Astrocyte of the spinal cord (primary cell): ENCODE measurements around the gene ASRGL1.

Source experiments
- DNase-seq: peaks from one replicate; pipeline ENCODE4 v3.0.0; 2011; ENCODE audit warnings: low read depth, low spot score
- H3K4me3 ChIP-seq: 2 replicates; pipeline ENCODE4 v1.5.1; 2011; ENCODE audit warnings: low read depth, mild to moderate bottlenecking, low read length, moderate library complexity
- CTCF ChIP-seq: IDR thresholded peaks from 2 replicates; pipeline ENCODE4 v1.5.1; 2012; ENCODE audit warnings: low read depth, mild to moderate bottlenecking, low read length, inconsistent platforms
- in situ Hi-C: cut with HindIII; loops from 2 replicates; pipeline ENCODE4 v1.10.0; 2017; ENCODE audit warnings: low sequenced_read_pairs

The ASRGL1 gene

GRCh38 chr11:62428871-62429560 lies 91.8 kb downstream of the ASRGL1 start:
- no peak overlapping the region for H3K4me3 ChIP-seq
- TF ChIP-seq CTCF: no peak
- no peak for DNase-seq
- in situ Hi-C loops: no loop called here

DNA sequence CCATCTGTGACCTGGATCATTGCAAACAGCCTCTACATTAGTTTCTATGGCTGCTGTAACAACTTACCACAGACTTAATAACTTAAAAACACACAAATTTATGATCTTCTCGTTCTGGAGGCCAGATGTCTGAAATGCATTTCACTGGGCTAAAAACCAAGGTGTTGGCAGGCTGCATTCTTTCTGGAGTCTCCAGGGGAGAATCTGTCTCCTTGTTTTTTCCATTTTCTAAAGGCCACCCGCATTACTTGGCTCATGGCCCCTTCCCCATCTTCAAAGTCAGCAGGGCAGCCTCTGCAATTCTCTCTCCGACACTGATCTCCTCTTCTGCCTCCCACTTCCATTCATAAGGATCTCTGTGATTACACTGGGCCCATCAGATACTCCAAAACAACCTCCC lies 93.2 kb downstream of the ASRGL1 start:
- TF ChIP-seq CTCF: no peak
- no peak overlapping the region for H3K4me3 ChIP-seq
- in situ Hi-C loops: no loop called here
- DNase-seq: no peak

- H3K4me3 ChIP-seq: no peak overlapping the region
- in situ Hi-C loops: no loop called here
- peak; percentile 80 for DNase-seq
- no peak for TF ChIP-seq CTCF
Measured at GRCh38 chr11:62431171-62431901, 94.1 kb downstream of the ASRGL1 start.

GRCh38 chr11:62432695-62433094 lies 95.4 kb downstream of the ASRGL1 start:
- DNase-seq: no peak
- H3K4me3 ChIP-seq: no peak overlapping the region
- in situ Hi-C loops: no loop called here
- TF ChIP-seq CTCF: no peak

- no peak for DNase-seq
- no peak overlapping the region for H3K4me3 ChIP-seq
- no peak for TF ChIP-seq CTCF
- in situ Hi-C loops: no loop called here
Measured at GRCh38 chr11:62433141-62433903, 96.1 kb downstream of the ASRGL1 start.

DNA sequence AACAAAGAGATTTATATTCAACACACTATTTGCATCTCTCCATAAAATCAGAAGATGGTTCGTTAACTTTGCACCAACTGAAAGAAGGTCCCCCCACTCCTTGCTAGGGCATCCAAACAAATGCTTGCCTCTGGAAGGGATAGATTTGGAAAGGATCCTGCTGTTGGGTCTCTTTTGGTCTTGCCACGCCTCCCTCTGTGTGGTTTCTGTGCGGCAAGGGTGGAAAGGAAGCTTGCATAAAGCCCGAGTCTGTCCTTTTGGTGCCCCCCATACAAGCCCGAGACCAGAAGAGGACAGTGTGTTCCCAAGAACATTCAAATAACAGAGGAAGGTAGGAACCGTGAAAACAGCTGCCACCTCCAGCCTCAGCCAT lies 96.6 kb downstream of the ASRGL1 start:
- no peak for TF ChIP-seq CTCF
- no peak overlapping the region for H3K4me3 ChIP-seq
- in situ Hi-C loops: no loop called here
- DNase-seq: no peak
